Measurements from ENCODE around the gene SLC38A9. TPM values are rescaled to one million over a fixed set of nuclear protein-coding genes. Genes with fewer than 3 reads are reported as not detected.

The SLC38A9 gene
- total RNA-seq, 1 donor from 2014 or later = 7.0 TPM

- peaks cover 26% of the 10 kb centered on the region for H3K4me1 ChIP-seq
- no peak overlapping the region for H3K27ac ChIP-seq (replicated peaks)
- no peak overlapping the region for H3K4me3 ChIP-seq
- DNase-seq = no peak
- H3K9me3 ChIP-seq (replicated peaks) = no peaks in the 10 kb centered on the region
- intact Hi-C loops (cut with micrococcal nuclease) = no loop called here
- no peak for TF ChIP-seq CTCF (IDR thresholded peaks at IDR 0.05; ENCODE audit: borderline replicate concordance)
- H3K36me3 ChIP-seq = no peaks in the 10 kb centered on the region
- H3K27me3 ChIP-seq (ENCODE audit: low read depth) = no peaks in the 10 kb centered on the region
Measured at GRCh38 chr5:55681301-55681700, 30.8 kb downstream of the SLC38A9 start.

GRCh38 chr5:55680353-55680752, 31.8 kb downstream of the SLC38A9 start:
- no peak overlapping the region for H3K4me3 ChIP-seq
- H3K27me3 ChIP-seq (ENCODE audit: low read depth) = no peaks in the 10 kb centered on the region
- intact Hi-C loops (cut with micrococcal nuclease) = no loop called here

GRCh38 chr5:55679556-55679955, 32.6 kb downstream of the SLC38A9 start:
- TF ChIP-seq CTCF (IDR thresholded peaks at IDR 0.05; ENCODE audit: borderline replicate concordance) = no peak
- H3K27me3 ChIP-seq (ENCODE audit: low read depth) = no peaks in the 10 kb centered on the region
- H3K4me1 ChIP-seq = peaks cover 42% of the 10 kb centered on the region
- no peak overlapping the region for H3K4me3 ChIP-seq
- no peak overlapping the region for H3K27ac ChIP-seq (replicated peaks)
- no peak for DNase-seq
- intact Hi-C loops (cut with micrococcal nuclease) = loop anchor here (10.0 kb wide), 2 partner anchors 75 to 145 kb away; partner anchors contain the start of gene PLPP1
- H3K36me3 ChIP-seq = no peaks in the 10 kb centered on the region
- no peaks in the 10 kb centered on the region for H3K9me3 ChIP-seq (replicated peaks)

More at GRCh38 chr5:55680353-55680752, 31.8 kb downstream of the SLC38A9 start:
- Histone ChIP-seq H3K9me3 (replicated peaks) (no peaks in the 10 kb centered on the region), H3K4me1 (peaks cover 34% of the 10 kb centered on the region), H3K36me3 (no peaks in the 10 kb centered on the region), H3K27ac (replicated peaks) (peak overlapping the region; percentile 3)
- no peak for DNase-seq
- TF ChIP-seq CTCF (IDR thresholded peaks at IDR 0.05; ENCODE audit: borderline replicate concordance) = no peak

GRCh38 chr5:55675119-55675518, 37.0 kb downstream of the SLC38A9 start:
- Histone ChIP-seq H3K4me1 (peaks cover 29% of the 10 kb centered on the region), H3K9me3 (replicated peaks) (no peaks in the 10 kb centered on the region), H3K27ac (replicated peaks) (peak overlapping the region; percentile 0), H3K36me3 (no peaks in the 10 kb centered on the region), H3K4me3 (no peak overlapping the region), H3K27me3 (ENCODE audit: low read depth) (no peaks in the 10 kb centered on the region)
- intact Hi-C loops (cut with micrococcal nuclease) = loop anchor here (10.0 kb wide), 2 partner anchors 70 to 140 kb away; partner anchors contain the start of gene PLPP1
- no peak for TF ChIP-seq CTCF (IDR thresholded peaks at IDR 0.05; ENCODE audit: borderline replicate concordance)
- DNase-seq = no peak

GRCh38 chr5:55674340-55674739, 37.8 kb downstream of the SLC38A9 start:
- intact Hi-C loops (cut with micrococcal nuclease) = loop anchor here (10.0 kb wide), 2 partner anchors 70 to 140 kb away; partner anchors contain the start of gene PLPP1
- TF ChIP-seq CTCF (IDR thresholded peaks at IDR 0.05; ENCODE audit: borderline replicate concordance) = no peak

More at GRCh38 chr5:55674340-55674739, 37.8 kb downstream of the SLC38A9 start:
- Histone ChIP-seq H3K27me3 (ENCODE audit: low read depth) (no peaks in the 10 kb centered on the region), H3K4me1 (peaks cover 23% of the 10 kb centered on the region), H3K27ac (replicated peaks) (no peak overlapping the region), H3K4me3 (no peak overlapping the region), H3K36me3 (peaks cover 3% of the 10 kb centered on the region), H3K9me3 (replicated peaks) (no peaks in the 10 kb centered on the region)
- no peak for DNase-seq
